GM19240 (cell line): Measurements from ENCODE around the gene CKAP2L.

ENCODE experiments used
- DNase-seq: peaks from one replicate; pipeline ENCODE4 v3.0.0; 2011; ENCODE audit warnings: low spot score; ENCODE audit not compliant: insufficient read length

Gene CKAP2L

DNA sequence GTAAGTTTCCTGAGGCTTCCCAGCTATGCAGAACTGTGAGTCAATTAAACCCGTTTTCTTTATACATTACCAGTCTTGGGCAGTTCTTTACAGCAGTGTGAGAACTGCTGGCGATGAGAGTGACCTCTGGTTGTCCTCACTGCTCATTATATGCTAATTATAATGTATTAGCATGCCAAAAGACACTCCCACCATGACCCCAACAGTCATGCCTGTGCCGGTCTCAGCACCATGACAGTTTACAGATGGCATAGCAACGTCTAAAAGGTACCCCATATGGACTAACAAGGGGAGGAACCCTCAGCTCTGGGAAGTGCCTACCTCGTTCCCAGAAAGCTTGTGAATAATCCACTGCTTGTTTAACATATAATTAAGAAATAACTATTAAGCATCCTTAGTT is 28.0 kb upstream of the CKAP2L start:
- DNase-seq = no peak

DNA sequence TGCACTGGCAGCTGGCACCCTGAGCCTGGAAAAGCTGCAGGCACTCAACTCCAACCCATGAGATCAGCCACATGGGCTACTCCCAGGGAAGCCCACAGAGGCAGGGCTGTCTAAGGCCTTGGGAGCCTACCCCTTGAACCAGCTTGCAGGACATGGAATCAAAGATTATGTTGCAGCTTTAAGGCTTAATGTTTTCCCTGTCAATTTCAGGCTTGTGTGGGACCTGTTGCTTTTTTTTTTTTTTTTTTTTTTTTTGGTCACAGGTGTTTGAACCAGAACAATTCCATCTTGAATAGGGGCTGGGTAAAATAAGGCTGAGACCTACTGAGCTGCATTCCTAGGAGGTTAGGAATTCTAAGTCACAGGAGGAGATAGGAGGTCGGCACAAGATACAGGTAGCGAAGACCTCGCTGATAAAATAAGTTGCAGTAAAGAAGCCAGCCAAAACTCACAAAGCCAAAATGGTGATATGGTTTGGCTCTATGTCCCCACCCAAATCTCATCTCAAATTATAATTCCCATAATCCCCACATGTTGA is 27.4 kb upstream of the CKAP2L start:
- DNase-seq = no peak

DNA sequence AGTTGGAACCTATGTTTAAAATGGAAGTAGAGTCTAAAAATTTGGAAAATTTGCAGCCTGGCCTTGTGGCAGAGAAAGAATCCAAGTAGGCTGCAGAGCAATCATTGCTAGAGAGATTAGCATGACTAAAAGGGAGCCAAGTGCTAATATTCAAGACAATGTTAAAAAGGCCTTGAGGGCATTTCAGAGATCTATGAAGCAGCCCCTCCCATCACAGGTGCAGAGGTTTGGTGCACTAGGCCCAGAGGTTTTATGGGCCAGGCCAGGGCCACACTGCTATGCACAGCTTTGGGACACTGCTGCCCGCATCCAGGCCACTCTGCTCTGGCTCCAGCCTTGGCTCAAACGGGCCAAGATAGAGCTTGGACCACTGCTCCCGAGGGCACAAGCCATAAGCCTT is 26.6 kb upstream of the CKAP2L start:
- DNase-seq = no peak

DNA sequence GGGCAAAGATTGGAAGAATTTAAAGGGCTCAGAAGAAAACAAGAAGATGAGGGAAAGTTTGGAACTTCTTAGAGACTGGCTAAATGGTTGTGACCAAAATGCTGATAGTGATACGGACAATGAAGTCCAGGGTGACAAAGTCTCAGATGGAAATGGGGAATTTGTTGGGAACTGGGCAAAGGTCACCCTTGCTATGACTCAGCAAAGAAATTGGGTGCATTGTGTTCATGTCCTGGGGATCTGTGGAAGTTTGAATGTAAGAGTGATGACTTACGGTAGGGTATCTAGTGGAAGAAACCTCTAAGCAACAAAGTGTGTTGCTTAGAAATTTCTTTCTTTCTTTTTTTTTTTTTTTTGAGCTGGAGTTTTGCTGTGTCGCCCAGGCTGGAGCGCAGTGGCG is 25.9 kb upstream of the CKAP2L start:
- DNase-seq = no peak

DNA sequence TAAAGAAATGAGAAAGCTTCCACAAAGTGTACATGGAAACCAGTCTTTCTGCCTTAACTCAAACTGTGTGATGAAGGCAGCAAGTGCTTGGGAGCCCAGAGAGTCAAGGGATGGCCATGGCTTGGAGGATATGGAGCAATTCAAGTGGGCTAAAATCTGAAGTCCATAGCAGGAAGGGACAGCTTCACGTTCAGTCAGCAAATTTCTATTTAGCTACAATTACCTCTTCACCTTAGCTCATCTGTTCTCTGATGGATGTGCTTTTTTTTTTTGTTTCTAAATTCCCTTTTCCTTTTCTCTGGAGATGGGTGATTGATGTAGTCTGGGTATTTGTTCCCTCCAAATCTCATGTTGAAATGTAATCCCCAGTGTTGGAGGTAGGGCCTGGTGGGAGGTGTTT is 24.8 kb upstream of the CKAP2L start:
- no peak for DNase-seq

DNA sequence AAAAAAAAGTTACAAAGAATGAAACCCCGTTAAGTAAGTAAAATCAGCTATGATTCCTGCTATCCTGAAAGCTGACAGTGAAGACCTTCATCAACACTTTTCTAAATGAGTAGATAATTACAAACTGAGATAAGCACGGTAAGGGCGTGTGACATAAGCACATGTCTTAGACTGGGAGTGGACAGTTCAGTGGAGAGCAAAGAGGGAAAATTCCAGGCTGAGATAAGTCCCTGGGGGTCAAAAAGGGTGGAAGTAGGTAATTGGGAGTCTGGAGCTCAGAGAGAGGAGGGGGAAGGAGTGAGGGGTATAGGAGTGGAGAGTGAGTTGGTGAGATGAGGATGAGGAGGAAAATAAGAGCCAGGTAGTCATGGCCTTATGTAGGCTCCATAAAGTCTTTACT is 24.2 kb upstream of the CKAP2L start:
- no peak for DNase-seq

DNA sequence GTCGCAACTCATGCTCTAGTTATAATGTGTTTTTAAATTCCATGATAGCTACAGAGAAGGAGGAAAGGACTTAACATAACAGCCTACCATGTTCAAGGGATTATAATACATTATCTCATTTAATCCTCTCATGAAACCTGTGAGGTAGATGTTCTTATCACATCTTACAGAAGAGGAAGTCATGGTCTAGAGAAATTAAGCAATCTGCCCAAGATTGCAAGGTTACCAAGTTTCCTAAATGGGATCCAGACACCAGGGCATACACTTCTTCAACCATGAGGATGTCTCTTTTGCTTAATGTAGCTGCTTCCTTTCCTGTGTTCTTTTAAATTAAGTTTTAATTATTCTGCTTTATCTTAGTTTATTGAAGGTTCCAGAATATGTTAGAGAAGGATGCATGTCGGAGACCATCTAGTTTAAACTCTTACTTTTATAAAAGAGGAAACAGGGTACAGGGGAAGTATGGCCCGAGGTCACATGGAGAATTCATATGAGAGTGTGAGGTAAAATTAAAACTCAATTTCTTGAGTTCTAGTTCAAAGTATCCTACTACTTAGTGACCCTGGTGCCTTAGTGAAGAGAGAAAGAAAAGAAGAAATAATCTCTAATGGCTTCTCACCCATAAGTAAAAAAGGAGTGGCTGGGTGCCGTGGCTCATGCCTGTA is 23.5 kb upstream of the CKAP2L start:
- DNase-seq = no peak

DNA sequence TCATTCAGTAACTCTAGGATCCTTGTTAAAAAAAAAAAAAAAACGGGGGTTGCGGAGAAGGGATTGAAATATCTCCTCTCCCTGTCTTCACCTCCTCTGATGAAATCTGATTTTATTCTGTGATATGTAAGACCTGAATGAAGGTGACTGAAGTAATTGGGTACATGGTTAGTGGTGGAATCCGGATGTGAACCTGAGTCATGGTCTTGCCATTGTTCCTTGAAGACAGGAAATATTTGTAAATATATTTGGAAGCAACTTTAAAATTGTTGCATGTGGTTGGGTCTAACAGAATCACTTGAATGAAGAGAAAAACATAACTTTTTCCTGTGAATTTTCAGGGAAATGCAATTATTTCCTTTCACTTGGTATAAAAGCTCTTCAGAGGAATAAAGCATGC is 22.9 kb upstream of the CKAP2L start:
- DNase-seq = no peak

DNA sequence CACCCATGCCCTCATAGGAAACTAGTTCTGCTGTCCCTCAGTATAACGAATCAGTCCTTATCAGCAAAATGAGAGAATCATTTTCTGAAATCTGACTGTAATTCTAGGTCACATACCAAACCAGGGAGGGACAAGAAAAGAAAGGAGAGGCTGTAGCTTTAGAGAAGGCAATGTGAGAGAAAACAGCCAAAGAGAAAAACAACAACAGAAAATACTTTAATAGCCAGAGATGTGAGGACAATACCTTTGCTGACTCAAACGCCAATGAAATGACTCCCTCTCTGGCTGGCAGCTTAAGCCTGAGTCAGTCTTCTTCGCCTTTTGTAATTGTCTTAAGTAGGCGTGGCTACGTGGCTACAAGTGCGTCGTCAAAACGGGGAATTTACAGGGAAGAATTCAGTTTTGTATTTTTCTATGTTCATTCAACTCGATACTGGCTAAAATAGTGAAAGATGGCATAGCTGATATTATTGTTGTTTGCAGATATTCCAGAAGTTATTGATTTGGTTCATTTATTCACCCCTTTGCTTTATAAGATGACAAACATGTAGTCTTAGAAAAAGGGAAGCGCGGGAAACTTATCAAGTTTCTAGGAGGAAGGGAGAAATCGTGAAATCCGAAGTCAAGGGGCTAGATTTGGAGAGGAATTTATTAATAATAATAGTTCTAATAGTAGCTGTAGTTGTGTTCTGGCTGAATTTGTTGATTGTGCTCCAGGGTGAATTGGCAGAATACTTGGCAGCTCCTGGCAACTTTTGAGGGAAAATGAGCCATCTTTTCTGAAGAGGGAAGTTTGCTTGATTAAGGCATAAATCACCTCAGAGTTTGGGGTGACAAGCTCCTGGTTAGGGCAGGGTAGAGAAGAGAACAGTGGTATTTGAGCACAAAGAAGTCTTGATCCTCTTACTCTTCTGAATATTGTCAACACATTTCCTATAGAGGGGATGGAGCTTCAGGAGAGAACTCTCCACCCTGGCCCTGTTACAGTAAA is 20.1 kb upstream of the CKAP2L start, which contains the start of gene IL1A:
Gene IL1A (minus strand): TSS at position 295 of the 991 bp plus-strand sequence. CDS start 723 bp downstream, outside the sequence.
- no peak for DNase-seq

DNA sequence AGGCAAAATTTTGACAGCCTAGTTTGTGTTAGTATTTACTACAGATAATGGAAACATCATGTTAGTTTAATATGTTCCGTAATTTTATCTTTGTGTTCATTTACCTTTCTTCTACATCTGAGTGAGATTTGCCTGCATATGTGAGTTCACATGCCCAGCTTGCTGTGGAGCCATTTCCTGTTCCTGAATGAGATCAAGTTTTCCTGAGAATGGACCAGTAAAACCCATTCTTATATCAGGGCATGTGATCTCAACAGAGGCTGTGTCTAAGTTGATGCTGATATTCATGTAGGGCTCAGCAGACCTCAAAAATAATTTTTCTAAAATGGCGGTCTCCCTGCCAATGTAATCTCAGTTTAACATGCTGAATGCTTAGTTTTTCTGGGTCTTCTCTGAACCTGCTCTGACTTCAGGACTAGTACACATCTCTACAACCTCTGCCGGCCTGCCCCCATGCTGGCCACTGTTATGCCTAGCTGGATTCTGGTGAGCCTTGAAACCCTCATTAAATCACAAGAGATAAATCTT is 18.8 kb upstream of the CKAP2L start:
- no peak for DNase-seq

DNA sequence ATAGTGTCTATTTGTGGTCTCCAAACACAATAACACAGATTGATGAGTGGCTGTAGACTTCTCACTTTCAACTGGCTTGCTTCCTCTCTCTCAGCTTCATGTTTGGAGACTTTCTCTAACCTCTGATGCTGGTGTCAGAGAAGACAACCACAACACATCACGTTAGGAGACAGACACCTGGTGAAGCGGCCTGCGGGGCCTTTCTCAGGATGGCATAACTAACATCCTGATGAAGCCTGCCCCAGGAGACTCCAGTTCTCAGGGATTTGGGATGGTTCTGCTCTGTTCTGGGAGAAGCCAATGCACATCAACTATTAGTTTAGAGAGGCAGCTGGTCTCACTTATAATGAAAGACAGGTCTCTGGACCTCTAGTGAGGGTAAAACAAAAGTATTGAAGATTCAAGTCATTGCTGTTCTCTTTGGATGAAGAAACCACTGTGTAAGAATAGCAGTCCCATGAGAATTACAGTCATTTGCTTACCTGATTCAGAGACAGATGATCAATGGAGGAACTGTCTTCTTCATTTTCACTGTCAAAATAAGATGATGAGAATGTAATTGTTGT is 17.9 kb upstream of the CKAP2L start:
- no peak for DNase-seq

DNA sequence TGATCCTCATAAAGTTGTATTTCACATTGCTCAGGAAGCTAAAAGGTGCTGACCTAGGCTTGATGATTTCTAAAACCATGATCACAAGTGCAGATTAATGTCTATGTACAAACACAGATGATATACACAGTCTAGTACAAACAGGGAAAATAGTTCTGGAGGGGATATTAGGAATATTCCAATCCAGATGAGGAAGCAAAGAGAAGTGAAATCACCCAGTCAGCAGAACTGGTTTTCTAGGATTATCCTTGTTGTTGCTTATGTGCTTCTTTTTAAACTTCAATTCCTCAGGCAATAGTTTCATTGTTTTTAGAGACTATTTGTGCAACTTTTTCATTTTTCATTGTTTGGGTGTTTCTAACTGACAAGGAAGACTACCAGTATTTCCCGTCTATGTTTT is 15.2 kb upstream of the CKAP2L start:
- no peak for DNase-seq

DNA sequence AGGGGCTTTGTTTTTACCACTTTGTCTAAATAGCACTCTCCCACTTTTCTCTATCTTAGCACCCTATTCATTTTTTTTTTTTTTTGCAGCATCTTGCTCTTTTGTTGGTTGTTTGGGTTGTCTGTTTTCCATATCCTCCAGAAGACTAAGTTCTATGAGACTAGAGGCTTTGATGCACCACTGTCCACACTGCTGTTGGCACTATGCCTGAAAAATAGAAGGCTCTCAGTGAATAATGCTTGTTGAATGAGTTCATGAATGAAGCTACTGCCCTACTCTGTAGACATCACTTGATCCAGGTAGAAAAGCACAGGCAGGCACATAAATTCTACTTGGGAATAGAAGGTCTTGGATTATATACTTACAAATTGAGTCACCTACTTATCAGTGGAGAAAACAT is 12.6 kb upstream of the CKAP2L start:
- DNase-seq = no peak

DNA sequence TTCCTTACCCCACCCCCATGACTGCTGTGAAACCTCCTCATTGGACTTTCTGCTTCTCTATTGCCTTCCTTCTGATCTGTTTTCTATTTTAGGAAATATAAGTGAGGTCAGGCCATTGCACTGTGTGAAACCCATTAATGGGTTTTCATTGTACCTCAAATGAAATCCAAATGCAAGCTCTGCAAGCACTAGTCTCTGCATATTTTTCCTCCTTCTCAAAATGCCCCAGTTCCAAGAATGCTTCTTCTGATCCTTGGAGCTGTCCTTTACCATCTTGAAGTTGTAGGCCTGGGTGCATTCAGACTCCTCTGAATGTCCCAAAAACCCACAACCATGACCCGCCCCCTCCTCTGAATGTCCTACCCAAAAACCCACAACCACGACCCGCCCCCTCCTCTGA is 11.7 kb upstream of the CKAP2L start:
- DNase-seq = no peak

DNA sequence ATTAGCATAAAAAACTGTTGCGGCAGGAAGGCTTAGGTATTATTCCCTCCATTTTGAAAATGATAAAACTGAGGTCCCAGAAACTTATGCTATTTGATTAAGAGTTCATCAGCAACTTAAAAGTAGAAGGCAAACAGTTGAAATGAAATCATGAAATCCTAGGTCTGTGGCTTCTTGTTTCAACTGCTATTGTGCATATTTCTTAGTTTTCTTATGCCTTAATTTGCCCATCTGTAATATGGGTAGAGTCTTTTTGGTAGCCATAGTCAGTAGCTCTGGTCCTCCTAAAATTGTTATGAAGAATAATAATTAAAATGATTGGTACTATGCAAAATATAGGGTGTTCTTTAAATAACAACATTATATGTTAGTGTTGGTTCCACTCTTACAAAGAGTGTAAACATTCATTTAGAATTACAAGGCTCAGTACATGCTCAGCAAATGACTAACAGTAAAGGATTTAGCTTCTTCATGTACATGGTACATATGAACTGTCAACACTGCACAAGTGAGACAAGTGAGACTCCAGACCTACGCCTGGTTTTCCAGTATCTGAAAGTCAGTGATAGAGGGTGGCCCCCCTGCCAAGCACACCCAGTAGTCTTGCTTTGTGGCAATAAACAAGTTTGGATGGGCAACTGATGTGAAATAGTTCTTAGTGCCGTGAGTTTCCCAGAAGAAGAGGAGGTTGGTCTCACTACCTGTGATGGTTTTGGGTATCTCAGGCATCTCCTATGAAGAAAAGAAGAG is 10.3 kb upstream of the CKAP2L start:
- DNase-seq = no peak

DNA sequence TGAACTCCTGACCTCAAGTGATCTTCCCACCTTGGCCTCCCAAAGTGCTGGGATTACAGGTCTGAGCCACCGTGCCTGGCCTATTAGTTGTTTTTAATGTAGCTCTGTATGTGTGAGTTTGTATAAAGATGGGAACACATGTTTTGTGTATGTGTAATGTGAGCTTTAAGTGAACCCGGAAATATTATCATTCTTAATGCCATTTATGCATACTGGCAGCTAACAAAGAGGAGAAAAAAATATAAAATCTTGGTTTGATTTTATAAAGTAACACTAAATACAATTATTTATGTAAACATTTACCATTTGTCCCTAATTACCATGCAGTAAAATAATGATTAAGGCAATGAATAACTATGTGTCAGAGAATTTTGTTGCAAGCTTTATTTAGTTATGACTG is 9.1 kb upstream of the CKAP2L start:
- no peak for DNase-seq

DNA sequence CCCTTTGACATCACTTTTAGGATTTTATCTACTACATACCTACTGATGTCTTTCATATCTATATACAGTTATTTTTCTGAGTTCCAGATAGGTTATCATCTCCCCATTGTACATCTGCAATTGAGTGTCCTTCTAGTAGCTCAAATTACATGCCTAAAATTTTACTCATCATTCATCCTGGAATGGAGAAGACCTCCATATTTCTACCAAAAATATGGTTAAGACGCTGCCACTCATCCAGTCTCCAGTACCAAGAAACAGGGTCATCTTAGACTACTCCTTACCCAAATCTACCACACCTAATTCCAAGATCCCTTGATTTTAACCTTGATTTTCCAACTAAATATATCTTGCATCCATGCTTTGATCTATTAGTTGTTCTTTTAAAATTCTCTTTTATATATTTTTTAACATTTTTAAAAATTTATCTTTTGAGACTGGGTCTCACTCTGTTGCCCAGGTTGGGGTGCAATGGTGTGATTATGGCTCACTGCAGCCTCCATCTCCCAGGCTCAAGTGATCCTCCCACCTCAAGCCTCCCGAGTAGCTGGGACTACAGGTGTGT is 8.6 kb upstream of the CKAP2L start:
- no peak for DNase-seq

DNA sequence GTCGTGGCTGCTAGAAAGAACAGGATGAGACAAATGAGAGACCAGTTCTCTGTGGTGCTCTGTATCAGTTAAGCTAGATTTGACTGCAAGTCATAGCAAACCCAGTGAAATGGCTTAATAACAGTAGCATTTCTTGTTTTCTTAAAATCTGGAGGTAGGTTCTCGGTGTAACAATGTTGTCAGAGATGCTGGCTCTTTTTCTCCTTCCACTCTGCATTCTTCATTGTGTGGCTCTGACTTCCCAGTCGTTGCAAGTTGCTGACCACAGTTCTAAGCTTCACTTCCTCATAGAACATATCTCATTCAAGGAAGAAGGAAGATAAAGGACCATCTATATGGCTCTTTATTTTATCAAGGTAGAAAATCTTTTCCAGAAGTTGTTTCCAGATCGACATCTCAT is 7.9 kb upstream of the CKAP2L start:
- DNase-seq = no peak

DNA sequence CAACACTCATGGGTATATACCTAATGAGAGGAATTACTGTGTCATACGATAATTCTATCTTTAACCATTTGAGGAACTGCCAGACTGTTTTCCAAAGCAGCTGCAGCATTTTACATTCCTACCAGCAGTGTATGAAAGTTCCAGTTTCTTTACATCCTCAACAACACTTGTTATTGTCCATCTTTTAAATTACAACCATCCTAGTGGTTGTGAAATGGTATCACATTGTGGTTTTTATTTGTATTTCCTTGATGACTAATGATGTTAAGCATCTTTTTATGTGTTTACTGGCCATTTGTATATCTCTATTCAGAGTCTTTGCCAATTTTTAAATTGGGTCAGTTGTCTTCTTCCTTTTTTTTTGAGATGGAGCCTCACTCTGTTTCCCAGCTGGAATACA is 4.0 kb upstream of the CKAP2L start:
- no peak for DNase-seq

DNA sequence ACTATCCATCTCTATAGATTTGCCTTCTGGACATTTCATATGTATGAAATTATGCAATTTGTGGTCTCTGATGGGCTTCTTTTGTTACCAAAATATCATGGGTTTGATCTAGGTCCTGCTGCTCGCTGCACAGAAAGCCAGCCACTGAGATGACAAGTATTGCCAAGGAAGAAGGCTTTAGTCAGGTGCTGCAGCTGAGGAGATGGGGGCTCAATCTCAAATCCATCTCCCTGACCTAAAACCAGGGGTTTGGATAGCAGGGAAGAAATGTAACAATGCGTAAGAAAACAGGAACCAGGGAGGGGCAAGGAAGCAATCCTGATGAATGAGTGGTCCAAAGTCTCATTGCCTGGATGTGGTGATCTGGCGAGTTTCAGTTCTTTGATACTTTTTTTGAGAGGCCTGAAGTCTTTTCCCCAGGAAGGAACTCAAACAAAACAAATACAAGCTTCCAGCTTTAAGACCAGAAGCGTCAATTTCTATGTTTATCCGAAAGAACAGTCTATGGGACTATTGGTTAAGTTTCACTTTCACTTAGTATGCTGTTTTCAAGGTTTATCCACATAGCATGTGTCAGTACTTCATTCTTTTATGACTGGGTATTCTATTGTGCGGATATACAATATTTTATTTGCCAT is 3.4 kb upstream of the CKAP2L start:
- no peak for DNase-seq
